ENCODE measurements around the gene UPK1B.

DNA sequence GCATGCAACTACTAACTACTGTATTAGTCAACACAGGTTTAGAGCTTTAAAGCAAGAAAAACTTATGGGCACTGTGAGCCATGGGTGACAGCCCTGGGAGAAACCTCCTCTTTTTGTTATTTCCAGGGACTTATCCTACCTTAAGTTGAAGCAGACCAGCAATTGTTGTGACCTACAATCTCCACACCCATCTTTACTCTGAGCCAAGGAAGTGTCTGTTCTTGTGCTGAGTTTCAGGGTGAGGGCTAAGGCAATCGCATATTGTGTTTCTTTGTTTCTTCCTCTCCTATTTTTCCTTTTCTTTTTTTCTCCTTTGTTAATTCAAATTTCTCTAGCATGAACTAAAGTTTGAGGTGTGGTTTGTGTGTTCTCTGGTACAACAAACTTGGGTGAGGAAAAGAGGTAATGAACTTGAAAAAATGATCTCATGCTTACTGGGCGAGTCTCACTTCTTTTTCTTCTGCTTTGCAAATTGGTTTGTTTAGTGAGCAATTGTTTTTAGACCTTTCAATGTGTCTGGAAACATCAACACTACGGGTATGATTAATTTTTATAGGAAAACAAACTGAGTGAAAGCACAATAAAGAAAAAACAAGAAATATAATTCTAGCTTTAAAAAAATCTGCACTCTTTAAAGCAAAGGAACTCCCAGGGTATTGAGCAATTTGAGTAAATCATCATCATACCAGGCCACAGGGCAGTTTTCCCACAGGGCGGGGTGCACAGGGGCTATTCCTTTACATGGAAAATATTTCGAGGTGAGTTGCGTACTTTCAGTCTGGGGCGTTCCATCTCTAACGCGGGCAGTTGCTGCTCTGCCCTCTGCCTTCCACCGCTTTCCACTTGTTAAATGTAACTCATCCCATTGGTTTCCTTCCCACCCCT lies 2.7 kb downstream of the UPK1B start:
- no peak for TF ChIP-seq ZNF274 (IDR thresholded peaks at IDR 0.05; ENCODE audit: low read depth, low read length)
- no peak for TF ChIP-seq YY1 (IDR thresholded peaks at IDR 0.05; ENCODE audit: insufficient read depth, insufficient read length)
